ENCODE data around the gene ANO8.

- TF ChIP-seq POLR2A (IDR thresholded peaks at IDR 0.05; ENCODE audit: low read depth, low read length): no peak
- TF ChIP-seq POLR2AphosphoS5 (IDR thresholded peaks at IDR 0.05; ENCODE audit: low read depth, low read length): no peak
- TF ChIP-seq TAF1 (IDR thresholded peaks at IDR 0.05; ENCODE audit: low read depth, low read length): no peak
- no peak for TF ChIP-seq PAX5 (IDR thresholded peaks at IDR 0.05; ENCODE audit: insufficient read depth, low read length, severe bottlenecking)
Measured at GRCh38 chr19:17322854-17323253, 11.8 kb downstream of the ANO8 start.
